IPS-18c (cell line): ENCODE data around the gene SORCS2.

Experiments used
- H3K4me3 ChIP-seq: 2 replicates; pipeline ENCODE4 v1.7.0; 2013; ENCODE audit warnings: low read depth, mild to moderate bottlenecking, low read length, moderate library complexity; ENCODE audit not compliant: insufficient read depth
- H3K9me3 ChIP-seq: one replicate; pipeline ENCODE4 v1.6.1; 2013; ENCODE audit warnings: mild to moderate bottlenecking, low read length, moderate library complexity; ENCODE audit not compliant: control insufficient read depth, insufficient read depth

The SORCS2 gene

GRCh38 chr4:7460566-7460965, 268.2 kb downstream of the SORCS2 start:
- Histone ChIP-seq H3K9me3 (no peaks in the 10 kb centered on the region), H3K4me3 (no peak overlapping the region)

- Histone ChIP-seq H3K9me3 (peaks cover 3% of the 10 kb centered on the region), H3K4me3 (no peak overlapping the region)
Measured at GRCh38 chr4:7461230-7461629, 268.9 kb downstream of the SORCS2 start.

- no peak overlapping the region for H3K4me3 ChIP-seq
- peaks cover 3% of the 10 kb centered on the region for H3K9me3 ChIP-seq
Measured at GRCh38 chr4:7462509-7462971, 270.2 kb downstream of the SORCS2 start.

GRCh38 chr4:7463566-7464258, 271.4 kb downstream of the SORCS2 start:
- Histone ChIP-seq H3K4me3 (no peak overlapping the region), H3K9me3 (peaks cover 3% of the 10 kb centered on the region)

GRCh38 chr4:7464259-7464655, 271.9 kb downstream of the SORCS2 start:
- H3K4me3 ChIP-seq, result no peak overlapping the region
- peaks cover 3% of the 10 kb centered on the region for H3K9me3 ChIP-seq

GRCh38 chr4:7465017-7465416, 272.7 kb downstream of the SORCS2 start:
- Histone ChIP-seq H3K9me3 (peaks cover 3% of the 10 kb centered on the region), H3K4me3 (no peak overlapping the region)

- Histone ChIP-seq H3K4me3 (no peak overlapping the region), H3K9me3 (peaks cover 3% of the 10 kb centered on the region)
Measured at GRCh38 chr4:7466215-7466614, 273.9 kb downstream of the SORCS2 start.

- Histone ChIP-seq H3K4me3 (no peak overlapping the region), H3K9me3 (peaks cover 5% of the 10 kb centered on the region)
Measured at GRCh38 chr4:7466904-7467303, 274.6 kb downstream of the SORCS2 start.

- no peak overlapping the region for H3K4me3 ChIP-seq
- H3K9me3 ChIP-seq, result peaks cover 5% of the 10 kb centered on the region
Measured at GRCh38 chr4:7467471-7467870, 275.1 kb downstream of the SORCS2 start.

- peaks cover 7% of the 10 kb centered on the region for H3K9me3 ChIP-seq
- H3K4me3 ChIP-seq, result no peak overlapping the region
Measured at GRCh38 chr4:7469023-7469422, 276.7 kb downstream of the SORCS2 start.

- Histone ChIP-seq H3K9me3 (peaks cover 7% of the 10 kb centered on the region), H3K4me3 (no peak overlapping the region)
Measured at GRCh38 chr4:7470111-7470510, 277.8 kb downstream of the SORCS2 start.

GRCh38 chr4:7470522-7471128, 278.3 kb downstream of the SORCS2 start:
- Histone ChIP-seq H3K4me3 (no peak overlapping the region), H3K9me3 (peaks cover 7% of the 10 kb centered on the region)

- no peak overlapping the region for H3K4me3 ChIP-seq
- H3K9me3 ChIP-seq, result peaks cover 4% of the 10 kb centered on the region
Measured at GRCh38 chr4:7472442-7473013, 280.2 kb downstream of the SORCS2 start.

- Histone ChIP-seq H3K9me3 (peaks cover 4% of the 10 kb centered on the region), H3K4me3 (no peak overlapping the region)
Measured at GRCh38 chr4:7473081-7473480, 280.7 kb downstream of the SORCS2 start.

- Histone ChIP-seq H3K9me3 (peaks cover 4% of the 10 kb centered on the region), H3K4me3 (no peak overlapping the region)
Measured at GRCh38 chr4:7474320-7474719, 282.0 kb downstream of the SORCS2 start.

- Histone ChIP-seq H3K4me3 (no peak overlapping the region; the same call in 1 of the 2 replicates), H3K9me3 (peaks cover 4% of the 10 kb centered on the region)
Measured at GRCh38 chr4:7475207-7475606, 282.9 kb downstream of the SORCS2 start.

GRCh38 chr4:7476820-7477219, 284.5 kb downstream of the SORCS2 start:
- Histone ChIP-seq H3K9me3 (peaks cover 3% of the 10 kb centered on the region), H3K4me3 (no peak overlapping the region)

- peaks cover 2% of the 10 kb centered on the region for H3K9me3 ChIP-seq
Measured at GRCh38 chr4:7477695-7478094, 285.4 kb downstream of the SORCS2 start.

More at GRCh38 chr4:7477695-7478094, 285.4 kb downstream of the SORCS2 start:
- no peak overlapping the region for H3K4me3 ChIP-seq
